Measurements from ENCODE around the gene KAZN. TPM values are rescaled to one million over a fixed set of nuclear protein-coding genes. Genes with fewer than 3 reads are reported as not detected.

KAZN gene
- polyA plus RNA-seq, 2 donors: 29.3 to 32.0 TPM

GRCh38 chr1:14630986-14631385 lies 32.5 kb downstream of the KAZN start:
- Histone ChIP-seq H3K27ac (ENCODE audit: low read depth in 2 of 2, low read length in 1 of 2) (no peak overlapping the region), H3K4me3 (ENCODE audit: low read depth in 1 of 2, low read length in 2 of 2) (no peak overlapping the region), H3K27me3 (ENCODE audit: control insufficient read depth in 1 of 2, insufficient read depth in 2 of 2, low read length in 2 of 2) (no peaks in the 10 kb centered on the region), H3K36me3 (ENCODE audit: control insufficient read depth in 2 of 2, insufficient read depth in 2 of 2, low read length in 1 of 2) (no peaks in the 10 kb centered on the region), H3K9me3 (ENCODE audit: control insufficient read depth in 2 of 2, insufficient read depth in 1 of 2, low read depth in 1 of 2, low read length in 1 of 2) (no peaks in the 10 kb centered on the region), H3K4me1 (ENCODE audit: control insufficient read depth in 2 of 2, insufficient read depth in 2 of 2, low read length in 1 of 2) (peaks cover 3 to 12% of the 10 kb centered on the region in 2 donors)
- WGBS, 2 donors: 85 to 91% methylated on average over 5 of the region's 5 CpGs

- H3K9me3 ChIP-seq (ENCODE audit: control insufficient read depth in 2 of 2, insufficient read depth in 1 of 2, low read depth in 1 of 2, low read length in 1 of 2): no peaks in the 10 kb centered on the region
- H3K27ac ChIP-seq (ENCODE audit: low read depth in 2 of 2, low read length in 1 of 2): no peak overlapping the region
- no peak overlapping the region for H3K4me3 ChIP-seq (ENCODE audit: low read depth in 1 of 2, low read length in 2 of 2)
- H3K27me3 ChIP-seq (ENCODE audit: control insufficient read depth in 1 of 2, insufficient read depth in 2 of 2, low read length in 2 of 2): no peaks in the 10 kb centered on the region
- peaks cover 3 to 12% of the 10 kb centered on the region in 2 donors for H3K4me1 ChIP-seq (ENCODE audit: control insufficient read depth in 2 of 2, insufficient read depth in 2 of 2, low read length in 1 of 2)
- H3K36me3 ChIP-seq (ENCODE audit: control insufficient read depth in 2 of 2, insufficient read depth in 2 of 2, low read length in 1 of 2): no peaks in the 10 kb centered on the region
- WGBS, 2 donors: 81 to 84% methylated on average over 10 of the region's 10 CpGs
These were observed 32.9 kb downstream of the KAZN start for GRCh38 chr1:14631421-14631820.

- Histone ChIP-seq H3K4me1 (ENCODE audit: control insufficient read depth in 2 of 2, insufficient read depth in 2 of 2, low read length in 1 of 2) (peaks cover 0 to 1% of the 10 kb centered on the region in 2 donors), H3K27me3 (ENCODE audit: control insufficient read depth in 1 of 2, insufficient read depth in 2 of 2, low read length in 2 of 2) (no peaks in the 10 kb centered on the region), H3K36me3 (ENCODE audit: control insufficient read depth in 2 of 2, insufficient read depth in 2 of 2, low read length in 1 of 2) (no peaks in the 10 kb centered on the region), H3K9me3 (ENCODE audit: control insufficient read depth in 2 of 2, insufficient read depth in 1 of 2, low read depth in 1 of 2, low read length in 1 of 2) (no peaks in the 10 kb centered on the region), H3K4me3 (ENCODE audit: low read depth in 1 of 2, low read length in 2 of 2) (no peak overlapping the region), H3K27ac (ENCODE audit: low read depth in 2 of 2, low read length in 1 of 2) (no peak overlapping the region)
- WGBS, 2 donors: 46 to 70% methylated on average over 5 of the region's 5 CpGs
These were observed 36.0 kb downstream of the KAZN start for GRCh38 chr1:14634486-14634885.

GRCh38 chr1:14635421-14635820 lies 36.9 kb downstream of the KAZN start:
- H3K27ac ChIP-seq (ENCODE audit: low read depth in 2 of 2, low read length in 1 of 2): no peak overlapping the region
- H3K4me1 ChIP-seq (ENCODE audit: control insufficient read depth in 2 of 2, insufficient read depth in 2 of 2, low read length in 1 of 2): no peaks in the 10 kb centered on the region
- no peaks in the 10 kb centered on the region for H3K36me3 ChIP-seq (ENCODE audit: control insufficient read depth in 2 of 2, insufficient read depth in 2 of 2, low read length in 1 of 2)
- H3K9me3 ChIP-seq (ENCODE audit: control insufficient read depth in 2 of 2, insufficient read depth in 1 of 2, low read depth in 1 of 2, low read length in 1 of 2): no peaks in the 10 kb centered on the region
- H3K4me3 ChIP-seq (ENCODE audit: low read depth in 1 of 2, low read length in 2 of 2): no peak overlapping the region
- no peaks in the 10 kb centered on the region for H3K27me3 ChIP-seq (ENCODE audit: control insufficient read depth in 1 of 2, insufficient read depth in 2 of 2, low read length in 2 of 2)
- WGBS, 2 donors: 94 to 95% methylated on average over 9 of the region's 9 CpGs

- Histone ChIP-seq H3K27ac (ENCODE audit: low read depth in 2 of 2, low read length in 1 of 2) (no peak overlapping the region), H3K36me3 (ENCODE audit: control insufficient read depth in 2 of 2, insufficient read depth in 2 of 2, low read length in 1 of 2) (no peaks in the 10 kb centered on the region), H3K9me3 (ENCODE audit: control insufficient read depth in 2 of 2, insufficient read depth in 1 of 2, low read depth in 1 of 2, low read length in 1 of 2) (no peaks in the 10 kb centered on the region), H3K4me3 (ENCODE audit: low read depth in 1 of 2, low read length in 2 of 2) (no peak overlapping the region), H3K27me3 (ENCODE audit: control insufficient read depth in 1 of 2, insufficient read depth in 2 of 2, low read length in 2 of 2) (no peaks in the 10 kb centered on the region), H3K4me1 (ENCODE audit: control insufficient read depth in 2 of 2, insufficient read depth in 2 of 2, low read length in 1 of 2) (peaks cover 0 to 3% of the 10 kb centered on the region in 2 donors)
- 83 to 87% methylated on average over 9 of the region's 9 CpGs for WGBS, 2 donors
These were observed 38.6 kb downstream of the KAZN start for GRCh38 chr1:14636897-14637632.

- 82 to 87% methylated on average over 15 of the region's 15 CpGs for WGBS, 2 donors
These were observed 41.0 kb downstream of the KAZN start for GRCh38 chr1:14639291-14640050.

GRCh38 chr1:14642712-14643111 lies 44.2 kb downstream of the KAZN start:
- Histone ChIP-seq H3K27ac (ENCODE audit: low read depth in 2 of 2, low read length in 1 of 2) (no peak overlapping the region), H3K27me3 (ENCODE audit: control insufficient read depth in 1 of 2, insufficient read depth in 2 of 2, low read length in 2 of 2) (no peaks in the 10 kb centered on the region), H3K36me3 (ENCODE audit: control insufficient read depth in 2 of 2, insufficient read depth in 2 of 2, low read length in 1 of 2) (no peaks in the 10 kb centered on the region), H3K4me3 (ENCODE audit: low read depth in 1 of 2, low read length in 2 of 2) (no peak overlapping the region), H3K9me3 (ENCODE audit: control insufficient read depth in 2 of 2, insufficient read depth in 1 of 2, low read depth in 1 of 2, low read length in 1 of 2) (no peaks in the 10 kb centered on the region), H3K4me1 (ENCODE audit: control insufficient read depth in 2 of 2, insufficient read depth in 2 of 2, low read length in 1 of 2) (peaks cover 0 to 3% of the 10 kb centered on the region in 2 donors)
- WGBS, 2 donors: 87 to 89% methylated on average over 3 of the region's 3 CpGs

More at GRCh38 chr1:14639291-14640050, 41.0 kb downstream of the KAZN start:
- Histone ChIP-seq H3K4me3 (ENCODE audit: low read depth in 1 of 2, low read length in 2 of 2) (no peak overlapping the region), H3K36me3 (ENCODE audit: control insufficient read depth in 2 of 2, insufficient read depth in 2 of 2, low read length in 1 of 2) (no peaks in the 10 kb centered on the region), H3K9me3 (ENCODE audit: control insufficient read depth in 2 of 2, insufficient read depth in 1 of 2, low read depth in 1 of 2, low read length in 1 of 2) (no peaks in the 10 kb centered on the region), H3K27me3 (ENCODE audit: control insufficient read depth in 1 of 2, insufficient read depth in 2 of 2, low read length in 2 of 2) (no peaks in the 10 kb centered on the region), H3K27ac (ENCODE audit: low read depth in 2 of 2, low read length in 1 of 2) (no peak overlapping the region), H3K4me1 (ENCODE audit: control insufficient read depth in 2 of 2, insufficient read depth in 2 of 2, low read length in 1 of 2) (peaks cover 0 to 3% of the 10 kb centered on the region in 2 donors)

- Histone ChIP-seq H3K4me3 (ENCODE audit: low read depth in 1 of 2, low read length in 2 of 2) (no peak overlapping the region), H3K36me3 (ENCODE audit: control insufficient read depth in 2 of 2, insufficient read depth in 2 of 2, low read length in 1 of 2) (no peaks in the 10 kb centered on the region), H3K27ac (ENCODE audit: low read depth in 2 of 2, low read length in 1 of 2) (no peak overlapping the region), H3K27me3 (ENCODE audit: control insufficient read depth in 1 of 2, insufficient read depth in 2 of 2, low read length in 2 of 2) (no peaks in the 10 kb centered on the region), H3K9me3 (ENCODE audit: control insufficient read depth in 2 of 2, insufficient read depth in 1 of 2, low read depth in 1 of 2, low read length in 1 of 2) (no peaks in the 10 kb centered on the region), H3K4me1 (ENCODE audit: control insufficient read depth in 2 of 2, insufficient read depth in 2 of 2, low read length in 1 of 2) (no peaks in the 10 kb centered on the region)
- 87 to 95% methylated on average over 8 of the region's 8 CpGs for WGBS, 2 donors
These were observed 48.5 kb downstream of the KAZN start for GRCh38 chr1:14646973-14647372.

- Histone ChIP-seq H3K4me1 (ENCODE audit: control insufficient read depth in 2 of 2, insufficient read depth in 2 of 2, low read length in 1 of 2) (no peaks in the 10 kb centered on the region), H3K27ac (ENCODE audit: low read depth in 2 of 2, low read length in 1 of 2) (no peak overlapping the region), H3K36me3 (ENCODE audit: control insufficient read depth in 2 of 2, insufficient read depth in 2 of 2, low read length in 1 of 2) (no peaks in the 10 kb centered on the region), H3K9me3 (ENCODE audit: control insufficient read depth in 2 of 2, insufficient read depth in 1 of 2, low read depth in 1 of 2, low read length in 1 of 2) (no peaks in the 10 kb centered on the region), H3K27me3 (ENCODE audit: control insufficient read depth in 1 of 2, insufficient read depth in 2 of 2, low read length in 2 of 2) (no peaks in the 10 kb centered on the region), H3K4me3 (ENCODE audit: low read depth in 1 of 2, low read length in 2 of 2) (no peak overlapping the region)
- WGBS, 2 donors: 62 to 63% methylated on average over 3 of the region's 3 CpGs
These were observed 49.3 kb downstream of the KAZN start for GRCh38 chr1:14647777-14648176.
